Mucosa of descending colon (tissue), 3 donors: ENCODE measurements around the gene SPRED3. TPM values are rescaled to one million over a fixed set of nuclear protein-coding genes. Genes with fewer than 3 reads are reported as not detected.

Source experiments
- ATAC-seq: fragments of 200-7000 bp; cut with Tn5 transposase; one replicate; pipeline ENCODE4 v1.9.1; 2020; ENCODE audit warnings: mild to moderate bottlenecking, moderate library complexity
- DNase-seq, 3 donors: peaks; one replicate each; pipeline ENCODE4 v3.0.0-alpha.2; 2020
- H3K36me3 ChIP-seq: fragments of 200-600 bp; one replicate; pipeline ENCODE4 v1.8.0; 2021; ENCODE audit warnings: low read depth, mild to moderate bottlenecking
- H3K4me1 ChIP-seq: fragments of 200-600 bp; one replicate; pipeline ENCODE4 v1.8.0; 2021; ENCODE audit warnings: low read depth, mild to moderate bottlenecking
- H3K4me3 ChIP-seq: fragments of 200-600 bp; one replicate; pipeline ENCODE4 v1.8.0; 2021; ENCODE audit warnings: mild to moderate bottlenecking
- H3K9me3 ChIP-seq: fragments of 200-600 bp; one replicate; pipeline ENCODE4 v1.8.0; 2021; ENCODE audit warnings: mild to moderate bottlenecking
- intact Hi-C, 2 donors: fragments of 100-400 bp; cut with DNase I in 1 of 2; cut with micrococcal nuclease in 1 of 2; formaldehyde crosslinking; loops; one replicate each; pipeline versions ENCODE4 v1.11.0 to v1.11.1; 2022; cut with DNase I, micrococcal nuclease
- total RNA-seq, 3 donors: library from RNA; stranded (reverse); fragmentation: NEBNext Ultra II Directional in 2 of 3; extraction: Animal tissue kit (Norgen Biotek cat#: 25700) in 2 of 3; gene quantifications; one replicate each; pipeline versions ENCODE4 v1.2.1 to v1.2.4, GENCODE V29; 2021 to 2023
- TF ChIP-seq, protein P1 (sequence below): fragments of 200-600 bp; IDR thresholded peaks from one replicate; pipeline ENCODE4 v1.8.0; 2022; ENCODE audit warnings: antibody characterized with exemption, mild to moderate bottlenecking
- donor health status: DM: no; HTN: no; CAD: no; lungs with moderate emphysema.
- donor health status: DM: no; HTN: no; CAD: no.
- donor health status: DM: no; HTN: yes; CAD: no.

Gene SPRED3
- total RNA-seq, 3 donors from 2014 or later: 0.46 to 0.82 (median 0.80) TPM

DNA sequence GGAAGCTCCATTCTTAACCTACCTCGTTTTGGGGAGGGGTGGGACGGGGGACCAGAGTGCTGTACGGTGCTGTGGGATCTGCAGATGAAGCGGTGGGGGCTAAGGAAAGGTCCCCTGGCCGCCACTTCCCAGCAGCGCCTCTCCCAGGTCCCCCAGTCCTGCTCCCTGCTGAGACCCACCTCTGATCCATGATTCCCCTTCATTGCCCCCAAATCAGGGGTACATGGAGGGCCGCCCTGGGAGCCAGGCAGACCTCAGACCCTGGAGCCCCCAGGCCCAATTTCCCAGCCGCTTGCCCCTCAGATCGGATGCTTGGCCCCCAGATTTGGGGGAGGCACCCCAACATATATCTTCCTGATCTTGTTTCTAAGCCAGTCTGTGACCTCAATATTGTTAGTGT lies 10.6 kb downstream of the SPRED3 start:
- ATAC-seq (no peak), DNase-seq (no peak)
- H3K4me3 ChIP-seq: no peak overlapping the region
- intact Hi-C loops: no loop called here
- no peaks in the 10 kb centered on the region for H3K36me3 ChIP-seq
- no peaks in the 10 kb centered on the region for H3K4me1 ChIP-seq
- TF ChIP-seq, protein P1, sequence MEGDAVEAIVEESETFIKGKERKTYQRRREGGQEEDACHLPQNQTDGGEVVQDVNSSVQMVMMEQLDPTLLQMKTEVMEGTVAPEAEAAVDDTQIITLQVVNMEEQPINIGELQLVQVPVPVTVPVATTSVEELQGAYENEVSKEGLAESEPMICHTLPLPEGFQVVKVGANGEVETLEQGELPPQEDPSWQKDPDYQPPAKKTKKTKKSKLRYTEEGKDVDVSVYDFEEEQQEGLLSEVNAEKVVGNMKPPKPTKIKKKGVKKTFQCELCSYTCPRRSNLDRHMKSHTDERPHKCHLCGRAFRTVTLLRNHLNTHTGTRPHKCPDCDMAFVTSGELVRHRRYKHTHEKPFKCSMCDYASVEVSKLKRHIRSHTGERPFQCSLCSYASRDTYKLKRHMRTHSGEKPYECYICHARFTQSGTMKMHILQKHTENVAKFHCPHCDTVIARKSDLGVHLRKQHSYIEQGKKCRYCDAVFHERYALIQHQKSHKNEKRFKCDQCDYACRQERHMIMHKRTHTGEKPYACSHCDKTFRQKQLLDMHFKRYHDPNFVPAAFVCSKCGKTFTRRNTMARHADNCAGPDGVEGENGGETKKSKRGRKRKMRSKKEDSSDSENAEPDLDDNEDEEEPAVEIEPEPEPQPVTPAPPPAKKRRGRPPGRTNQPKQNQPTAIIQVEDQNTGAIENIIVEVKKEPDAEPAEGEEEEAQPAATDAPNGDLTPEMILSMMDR: no peak
- no peaks in the 10 kb centered on the region for H3K9me3 ChIP-seq

DNA sequence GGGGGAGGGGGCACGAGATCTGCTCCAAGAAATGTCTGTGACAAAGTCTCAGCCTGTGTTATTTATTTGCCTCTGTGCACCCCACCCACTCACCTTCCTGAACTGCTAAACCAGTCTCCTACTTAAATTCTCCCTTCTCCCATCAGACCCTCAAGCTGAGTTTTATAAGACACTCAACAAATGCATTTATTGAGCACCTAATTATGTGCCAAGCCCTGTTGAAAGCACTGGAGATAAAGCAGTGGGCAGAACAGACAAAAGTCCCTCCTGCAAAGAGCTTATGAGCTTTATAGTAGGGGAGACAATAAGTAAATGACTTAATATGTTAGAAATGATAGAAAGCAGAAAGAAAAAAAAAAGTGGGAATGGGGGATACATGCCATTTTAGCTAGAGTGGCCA lies 11.0 kb downstream of the SPRED3 start:
- no peak overlapping the region for H3K4me3 ChIP-seq
- no peaks in the 10 kb centered on the region for H3K4me1 ChIP-seq
- no peaks in the 10 kb centered on the region for H3K9me3 ChIP-seq
- intact Hi-C loops: no loop called here
- DNase-seq: no peak
- ATAC-seq: no peak
- H3K36me3 ChIP-seq: no peaks in the 10 kb centered on the region
- TF ChIP-seq, protein P1: no peak

DNA sequence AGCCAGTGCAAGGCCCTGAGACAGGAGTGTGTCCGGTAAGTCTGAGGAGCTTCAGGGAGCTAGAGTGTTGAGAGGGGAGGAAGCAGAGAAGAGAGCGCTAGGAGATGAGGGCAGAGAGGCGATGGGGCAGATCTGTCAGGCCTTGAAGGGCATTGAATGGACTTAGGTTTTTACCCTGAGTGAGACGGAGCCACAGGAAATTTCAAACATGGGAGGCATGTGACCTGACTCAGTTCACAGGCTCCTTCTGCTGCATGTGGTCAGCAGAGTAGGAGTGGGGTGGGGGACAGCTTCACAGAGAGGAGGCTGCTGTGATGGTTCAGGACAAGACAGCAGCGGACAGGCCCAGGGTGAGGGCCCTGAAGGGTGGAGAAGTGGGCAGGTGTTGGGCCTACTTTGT lies 11.9 kb downstream of the SPRED3 start:
- H3K4me1 ChIP-seq: no peaks in the 10 kb centered on the region
- ATAC-seq (no peak), DNase-seq (no peak)
- intact Hi-C loops: loop anchor here in 1 of 2 donors (10.0 kb wide), 1 partner anchor 234 kb away; no protein-coding TSS in a partner anchor
- TF ChIP-seq, protein P1: no peak
- H3K9me3 ChIP-seq: no peaks in the 10 kb centered on the region
- no peaks in the 10 kb centered on the region for H3K36me3 ChIP-seq
- H3K4me3 ChIP-seq: no peak overlapping the region

DNA sequence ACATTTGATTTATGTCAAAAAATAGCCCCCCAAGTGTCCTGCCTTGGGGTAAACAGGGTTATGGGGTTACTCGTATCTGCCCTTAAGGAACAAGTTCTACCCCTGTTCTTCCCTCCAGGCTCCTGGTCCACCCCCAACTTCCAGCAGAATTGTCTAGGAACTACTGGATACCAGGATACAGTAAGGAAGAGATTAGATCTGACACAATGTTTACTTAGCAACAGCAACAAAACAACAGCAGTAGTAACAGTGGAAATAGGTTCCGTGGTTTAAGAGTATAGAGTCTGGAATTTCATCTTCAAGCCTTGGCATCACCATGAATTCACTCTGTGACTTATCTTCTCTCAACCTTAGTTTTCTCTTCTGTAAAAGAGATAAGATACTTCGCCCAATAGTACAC lies 12.7 kb downstream of the SPRED3 start:
- Histone ChIP-seq H3K9me3 (no peaks in the 10 kb centered on the region), H3K4me1 (no peaks in the 10 kb centered on the region), H3K36me3 (no peaks in the 10 kb centered on the region), H3K4me3 (no peak overlapping the region)
- DNase-seq (no peak), ATAC-seq (no peak)
- TF ChIP-seq, protein P1: no peak
- intact Hi-C loops: loop anchor here in 1 of 2 donors (10.0 kb wide), 1 partner anchor 234 kb away; no protein-coding TSS in a partner anchor

DNA sequence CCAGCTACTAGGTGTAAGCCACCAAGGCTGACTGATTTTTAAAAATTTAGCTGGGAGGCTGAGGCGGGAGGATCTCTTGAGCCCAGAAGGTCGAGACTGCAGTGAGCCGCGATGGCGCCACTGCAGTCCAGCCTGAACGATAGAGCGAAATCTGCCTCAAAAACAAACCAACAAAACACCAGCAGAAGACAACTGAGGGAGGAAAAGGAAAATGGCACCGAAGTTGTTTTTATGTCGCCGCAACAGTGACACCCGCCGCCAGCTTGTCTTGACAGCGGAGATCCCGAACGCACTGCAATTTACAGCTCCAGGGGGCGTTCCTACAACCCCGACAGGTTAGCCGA lies 14.1 kb downstream of the SPRED3 start:
- H3K4me3 ChIP-seq: peak overlapping the region; percentile 85
- no peaks in the 10 kb centered on the region for H3K4me1 ChIP-seq
- H3K9me3 ChIP-seq: no peaks in the 10 kb centered on the region
- intact Hi-C loops: loop anchor here in 1 of 2 donors (10.0 kb wide), 1 partner anchor 232 kb away; no protein-coding TSS in a partner anchor
- DNase-seq (no peak), ATAC-seq (no peak)
- TF ChIP-seq, protein P1: no peak
- H3K36me3 ChIP-seq: no peaks in the 10 kb centered on the region
